Endothelial cell of hepatic sinusoid (primary cell): Measurements from ENCODE around the gene ZNF530.

ENCODE experiments used
- in situ Hi-C: cut with HindIII; loops from 2 replicates; pipeline ENCODE4 v1.10.0; 2017; ENCODE audit warnings: low sequenced_read_pairs

ZNF530 gene

GRCh38 chr19:57599761-57600383, at the start of gene ZNF530:
Gene ZNF530 (plus strand): TSS chr19:57599885. CDS start chr19:57604346, 4,461 bp downstream.
- in situ Hi-C loops: no loop called here

- in situ Hi-C loops: no loop called here
Measured at GRCh38 chr19:57552432-57552831, 47.3 kb upstream of the ZNF530 start.

GRCh38 chr19:57557659-57558058, 42.0 kb upstream of the ZNF530 start:
- in situ Hi-C loops: no loop called here

- in situ Hi-C loops: no loop called here
Measured at GRCh38 chr19:57558525-57558924, 41.2 kb upstream of the ZNF530 start.

GRCh38 chr19:57559008-57559403, 40.7 kb upstream of the ZNF530 start:
- in situ Hi-C loops: no loop called here

- in situ Hi-C loops: no loop called here
Measured at GRCh38 chr19:57559404-57560025, 40.2 kb upstream of the ZNF530 start, which contains the start of gene ZNF550. Gene ZNF550 (minus strand): TSS chr19:57559863. CDS start chr19:57559682, 181 bp downstream.

GRCh38 chr19:57560049-57560491, 39.6 kb upstream of the ZNF530 start:
- in situ Hi-C loops: no loop called here

GRCh38 chr19:57563547-57563946, 36.1 kb upstream of the ZNF530 start:
- in situ Hi-C loops: no loop called here

GRCh38 chr19:57566396-57567265, 33.1 kb upstream of the ZNF530 start:
- in situ Hi-C loops: no loop called here

- in situ Hi-C loops: loop anchor here (5.0 to 10.0 kb wide), 2 partner anchors 38 to 354 kb away; no protein-coding TSS in a partner anchor
Measured at GRCh38 chr19:57570707-57571106, 29.0 kb upstream of the ZNF530 start.

GRCh38 chr19:57572415-57572947, 27.2 kb upstream of the ZNF530 start:
- in situ Hi-C loops: loop anchor here (5.0 to 10.0 kb wide), 2 partner anchors 40 to 352 kb away; no protein-coding TSS in a partner anchor

GRCh38 chr19:57576661-57577060, 23.0 kb upstream of the ZNF530 start:
- in situ Hi-C loops: loop anchor here (10.0 kb wide), 1 partner anchor 348 kb away; no protein-coding TSS in a partner anchor

GRCh38 chr19:57578487-57579205, 21.0 kb upstream of the ZNF530 start, which contains the start of gene ZNF416:
Gene ZNF416 (minus strand): TSS chr19:57578911. CDS start chr19:57578704, 207 bp downstream.
- in situ Hi-C loops: loop anchor here (10.0 kb wide), 1 partner anchor 346 kb away; no protein-coding TSS in a partner anchor

- in situ Hi-C loops: no loop called here
Measured at GRCh38 chr19:57583104-57583520, 16.6 kb upstream of the ZNF530 start.

GRCh38 chr19:57583521-57584416, 15.9 kb upstream of the ZNF530 start, which contains the start of gene ZIK1:
Gene ZIK1 (plus strand): TSS chr19:57584145. CDS start chr19:57584357, 212 bp downstream.
- in situ Hi-C loops: no loop called here

GRCh38 chr19:57587529-57587928, 12.2 kb upstream of the ZNF530 start:
- in situ Hi-C loops: no loop called here

- in situ Hi-C loops: no loop called here
Measured at GRCh38 chr19:57599377-57599760, 316 bp upstream of the ZNF530 start.

GRCh38 chr19:57606931-57607330, 7.2 kb downstream of the ZNF530 start:
- in situ Hi-C loops: no loop called here

- in situ Hi-C loops: no loop called here
Measured at GRCh38 chr19:57611113-57611512, 11.4 kb downstream of the ZNF530 start.
